ENCODE measurements around the gene CAV1.

The CAV1 gene

DNA sequence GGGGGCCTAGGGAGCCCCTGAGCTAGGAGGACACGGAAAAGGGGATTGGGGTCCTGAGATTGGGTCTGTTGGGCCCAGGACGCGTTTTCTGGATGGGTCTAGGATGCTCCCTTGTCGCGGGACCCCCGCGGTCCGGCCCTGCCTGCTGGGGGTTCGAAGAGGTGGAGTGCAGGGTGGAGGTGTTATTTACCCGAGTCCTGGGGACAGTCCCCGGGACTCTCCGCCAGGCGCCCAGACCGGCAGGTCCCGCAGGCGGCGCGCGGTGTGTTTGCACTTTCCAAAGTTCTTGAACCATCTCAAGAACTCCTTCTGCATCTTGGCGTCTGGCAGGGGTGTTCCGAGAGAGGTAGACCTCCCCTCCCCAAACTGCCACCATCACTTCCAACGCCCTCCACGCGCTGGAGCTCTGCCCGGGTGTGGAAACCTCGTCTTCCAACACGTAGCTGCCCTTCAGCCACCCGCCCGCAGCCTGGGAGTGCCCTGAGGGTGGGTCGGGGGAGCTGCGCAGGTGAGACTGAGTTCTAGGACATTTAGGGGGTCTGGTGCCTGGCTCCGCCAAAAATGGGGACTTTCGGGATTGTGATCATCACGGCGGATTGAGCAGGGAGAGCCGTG is 569 bp downstream of the CAV1 start:
- TF ChIP-seq CTCF (IDR thresholded peaks at IDR 0.05), result no peak
- peak overlapping the region; percentile 96 to 97 for H3K27ac ChIP-seq
- peak overlapping the region; percentile 86 for H3K4me3 ChIP-seq
- no peak for DNase-seq (ENCODE audit: low spot score)

GRCh38 chr7:116525913-116526861 is 1.4 kb downstream of the CAV1 start:
- DNase-seq (ENCODE audit: low spot score), result peak; percentile 87
- peak; percentile 88 for TF ChIP-seq CTCF (IDR thresholded peaks at IDR 0.05)

GRCh38 chr7:116526897-116527296 is 2.1 kb downstream of the CAV1 start:
- TF ChIP-seq CTCF (IDR thresholded peaks at IDR 0.05), result no peak
- Histone ChIP-seq H3K4me3 (peak overlapping the region; percentile 86), H3K27ac (peak overlapping the region; percentile 96 to 97)
- no peak for DNase-seq (ENCODE audit: low spot score)

More at GRCh38 chr7:116525913-116526861, 1.4 kb downstream of the CAV1 start:
- Histone ChIP-seq H3K4me3 (peak overlapping the region; percentile 86), H3K27ac (peak overlapping the region; percentile 96 to 97)

GRCh38 chr7:116527521-116527920 is 2.7 kb downstream of the CAV1 start:
- DNase-seq (ENCODE audit: low spot score), result no peak
- peak overlapping the region; percentile 96 to 97 for H3K27ac ChIP-seq
- no peak for TF ChIP-seq CTCF (IDR thresholded peaks at IDR 0.05)
- H3K4me3 ChIP-seq, result peak overlapping the region; percentile 86

- peak; percentile 82 for DNase-seq (ENCODE audit: low spot score)
- TF ChIP-seq CTCF (IDR thresholded peaks at IDR 0.05), result no peak
- peak overlapping the region; percentile 96 to 97 for H3K27ac ChIP-seq
- H3K4me3 ChIP-seq, result peak overlapping the region; percentile 86
Measured at GRCh38 chr7:116528008-116528789, 3.4 kb downstream of the CAV1 start.

- Histone ChIP-seq H3K27ac (peak overlapping the region; percentile 22 to 60), H3K4me3 (peak overlapping the region; percentile 86)
- no peak for DNase-seq (ENCODE audit: low spot score)
- no peak for TF ChIP-seq CTCF (IDR thresholded peaks at IDR 0.05)
Measured at GRCh38 chr7:116529250-116529649, 4.4 kb downstream of the CAV1 start.

All from coronary artery (tissue), 2 donors.